ENCODE results near the gene TXN2.

The TXN2 gene

DNA sequence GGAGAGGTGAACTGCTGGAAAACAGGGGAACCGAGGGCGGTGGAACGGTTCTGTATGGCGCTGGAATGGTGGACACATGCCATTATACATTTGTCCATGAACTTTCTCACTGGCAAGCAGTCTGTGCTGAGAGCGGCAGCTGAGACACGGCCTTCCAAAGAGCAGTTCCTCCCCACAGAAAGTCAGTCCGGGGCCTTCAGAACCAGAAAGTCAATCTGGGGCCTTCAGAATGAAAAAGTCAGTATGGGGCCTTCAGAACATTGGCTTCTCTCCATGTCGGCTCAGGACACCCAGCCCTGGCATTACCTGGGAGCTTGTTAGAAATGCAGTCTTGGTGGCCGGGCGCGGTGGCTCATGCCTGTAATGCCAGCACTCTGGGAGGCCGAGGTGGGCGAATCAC lies 8.8 kb downstream of the TXN2 start:
- Mint-ChIP-seq H3K27me3 (ENCODE audit: low read depth) (no peaks in the 10 kb centered on the region), H3K27ac (no peak overlapping the region), H3K4me3 (no peak overlapping the region), H3K9me3 (no peaks in the 10 kb centered on the region), H3K36me3 (ENCODE audit: low read depth) (peaks cover 29% of the 10 kb centered on the region), H3K4me1 (peaks cover 6% of the 10 kb centered on the region)
- TF ChIP-seq, protein P1, sequence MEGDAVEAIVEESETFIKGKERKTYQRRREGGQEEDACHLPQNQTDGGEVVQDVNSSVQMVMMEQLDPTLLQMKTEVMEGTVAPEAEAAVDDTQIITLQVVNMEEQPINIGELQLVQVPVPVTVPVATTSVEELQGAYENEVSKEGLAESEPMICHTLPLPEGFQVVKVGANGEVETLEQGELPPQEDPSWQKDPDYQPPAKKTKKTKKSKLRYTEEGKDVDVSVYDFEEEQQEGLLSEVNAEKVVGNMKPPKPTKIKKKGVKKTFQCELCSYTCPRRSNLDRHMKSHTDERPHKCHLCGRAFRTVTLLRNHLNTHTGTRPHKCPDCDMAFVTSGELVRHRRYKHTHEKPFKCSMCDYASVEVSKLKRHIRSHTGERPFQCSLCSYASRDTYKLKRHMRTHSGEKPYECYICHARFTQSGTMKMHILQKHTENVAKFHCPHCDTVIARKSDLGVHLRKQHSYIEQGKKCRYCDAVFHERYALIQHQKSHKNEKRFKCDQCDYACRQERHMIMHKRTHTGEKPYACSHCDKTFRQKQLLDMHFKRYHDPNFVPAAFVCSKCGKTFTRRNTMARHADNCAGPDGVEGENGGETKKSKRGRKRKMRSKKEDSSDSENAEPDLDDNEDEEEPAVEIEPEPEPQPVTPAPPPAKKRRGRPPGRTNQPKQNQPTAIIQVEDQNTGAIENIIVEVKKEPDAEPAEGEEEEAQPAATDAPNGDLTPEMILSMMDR (IDR thresholded peaks at IDR 0.05; ENCODE audit: unreplicated experiment in 3 of 3) = no peak

DNA sequence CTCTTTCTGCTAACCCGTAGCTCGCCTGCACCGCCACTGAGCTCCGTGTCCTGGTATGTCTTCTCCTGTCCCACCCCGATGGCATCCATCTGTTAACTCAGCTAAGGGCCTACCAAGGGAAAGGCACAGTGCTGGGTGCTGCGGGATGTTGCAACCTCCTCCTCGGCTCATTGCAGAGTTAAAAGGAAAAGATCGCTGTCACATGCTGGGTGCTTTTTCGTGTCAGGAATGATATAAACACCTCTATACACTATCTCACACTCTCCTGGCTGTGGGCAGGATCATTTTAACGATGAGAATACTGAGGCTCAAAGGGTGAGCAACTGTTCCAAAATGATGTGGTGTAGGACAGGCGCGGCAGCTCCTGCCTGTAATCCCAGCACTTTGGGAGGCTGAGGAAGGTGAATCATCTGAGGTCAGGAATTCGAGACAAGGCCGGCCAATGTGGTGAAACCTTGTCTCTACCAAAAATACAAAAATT lies 10.1 kb downstream of the TXN2 start:
- Mint-ChIP-seq H3K27ac (no peak overlapping the region), H3K9me3 (no peaks in the 10 kb centered on the region), H3K27me3 (ENCODE audit: low read depth) (no peaks in the 10 kb centered on the region), H3K36me3 (ENCODE audit: low read depth) (peaks cover 18% of the 10 kb centered on the region), H3K4me3 (no peak overlapping the region), H3K4me1 (peaks cover 6% of the 10 kb centered on the region)
- TF ChIP-seq, protein P1 (IDR thresholded peaks at IDR 0.05; ENCODE audit: unreplicated experiment in 3 of 3) = no peak

DNA sequence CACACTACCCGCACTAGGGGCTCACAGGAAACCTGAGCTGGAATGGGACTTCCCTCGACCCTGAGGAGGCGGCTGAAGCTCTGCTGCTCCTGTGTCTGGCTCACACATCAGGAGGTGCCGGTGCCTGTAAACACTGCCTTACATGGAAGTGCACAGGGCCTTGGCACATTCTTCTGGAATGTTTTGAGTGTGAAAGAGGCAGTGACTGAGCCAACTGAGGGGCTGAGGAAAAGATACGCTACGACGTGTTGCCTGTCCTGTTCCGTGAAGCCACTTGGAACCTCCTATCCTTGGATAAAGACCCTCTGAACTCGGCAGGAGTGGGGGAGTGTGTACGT lies 10.5 kb downstream of the TXN2 start:
- Mint-ChIP-seq H3K4me3 (no peak overlapping the region), H3K27ac (peak overlapping the region in 1 of 3 experiments; percentile 22), H3K4me1 (peaks cover 6% of the 10 kb centered on the region), H3K9me3 (no peaks in the 10 kb centered on the region), H3K36me3 (ENCODE audit: low read depth) (peaks cover 16% of the 10 kb centered on the region), H3K27me3 (ENCODE audit: low read depth) (no peaks in the 10 kb centered on the region)
- TF ChIP-seq, protein P1 (IDR thresholded peaks at IDR 0.05; ENCODE audit: unreplicated experiment in 3 of 3) = no peak

DNA sequence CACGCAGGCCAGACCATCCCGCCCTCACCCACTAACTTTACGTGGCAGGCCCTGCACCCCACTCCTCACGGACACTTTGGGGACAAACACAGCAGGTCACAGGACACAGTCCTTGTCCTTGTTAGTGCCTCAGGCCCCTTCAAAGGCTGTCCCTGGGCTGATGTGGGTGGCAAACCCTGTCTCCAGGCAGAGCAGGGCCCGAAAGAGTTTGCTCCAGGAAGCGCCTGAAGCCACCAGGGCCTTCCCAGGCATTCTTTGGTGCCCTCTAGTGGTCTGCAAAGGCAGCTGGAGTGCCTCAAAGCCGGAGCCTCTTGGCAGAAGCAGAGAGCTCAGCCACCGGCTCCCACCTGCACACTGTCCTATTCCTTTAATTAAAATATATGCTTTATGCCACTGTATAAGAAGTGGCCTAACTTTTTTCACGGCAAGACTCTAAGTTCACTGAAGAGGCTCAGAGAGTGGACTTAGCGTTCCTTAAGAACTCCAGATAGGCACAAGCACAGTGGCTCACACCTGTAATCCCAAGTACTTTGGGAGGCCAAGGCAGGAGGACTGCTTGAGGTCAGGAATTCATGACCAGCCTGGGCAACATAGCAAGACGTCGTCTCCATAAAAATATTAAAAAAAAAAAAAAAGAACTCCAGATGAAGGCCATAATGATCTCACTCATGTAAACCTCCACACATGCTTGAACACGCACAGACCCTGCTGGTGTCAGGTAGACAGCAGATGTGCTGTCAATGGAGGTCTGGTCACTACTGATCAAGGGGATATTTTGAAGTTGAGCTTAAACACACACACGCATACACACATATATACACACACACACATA lies 11.1 kb downstream of the TXN2 start:
- H3K36me3 Mint-ChIP-seq (ENCODE audit: low read depth) = peaks cover 10% of the 10 kb centered on the region

DNA sequence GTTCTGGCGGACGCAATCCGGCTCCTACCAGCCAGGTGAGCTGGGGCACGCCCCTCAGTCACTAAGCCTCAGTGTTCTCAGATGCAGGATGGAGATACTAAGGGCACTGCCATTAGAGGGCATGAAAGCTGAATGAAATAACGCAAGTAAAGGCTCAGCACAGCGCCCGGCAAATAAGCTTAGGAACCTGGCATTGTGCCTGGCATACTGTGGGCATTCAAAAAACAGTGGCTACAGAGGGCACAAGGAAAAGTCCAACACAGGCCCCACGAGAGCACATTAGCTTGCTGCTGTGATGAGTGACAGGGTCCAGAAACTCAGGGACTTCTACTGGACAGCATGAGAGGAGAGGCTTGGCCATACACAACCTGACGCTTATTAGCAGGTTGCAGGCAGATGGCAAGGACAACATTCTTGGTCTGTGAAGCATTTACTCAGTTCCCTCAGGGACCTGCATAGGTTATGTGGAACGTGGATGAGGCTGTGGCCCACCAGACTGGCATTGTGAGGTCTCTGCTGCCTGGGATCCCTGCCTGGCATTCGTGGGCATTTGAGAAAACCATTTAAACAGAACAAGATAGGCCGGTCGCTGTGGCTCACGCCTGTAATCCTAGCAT lies 12.2 kb downstream of the TXN2 start:
- Mint-ChIP-seq H3K4me3 (no peak overlapping the region), H3K4me1 (peaks cover 6% of the 10 kb centered on the region), H3K27ac (no peak overlapping the region), H3K9me3 (no peaks in the 10 kb centered on the region), H3K27me3 (ENCODE audit: low read depth) (no peaks in the 10 kb centered on the region), H3K36me3 (ENCODE audit: low read depth) (peaks cover 2% of the 10 kb centered on the region)
- TF ChIP-seq, protein P1 (IDR thresholded peaks at IDR 0.05; ENCODE audit: unreplicated experiment in 3 of 3) = no peak

More for the DNA sequence above, 11.1 kb downstream of the TXN2 start:
- Mint-ChIP-seq H3K4me3 (no peak overlapping the region), H3K9me3 (no peaks in the 10 kb centered on the region), H3K27ac (peak overlapping the region; percentile 22 to 83 (median 75)), H3K4me1 (peaks cover 6% of the 10 kb centered on the region), H3K27me3 (ENCODE audit: low read depth) (no peaks in the 10 kb centered on the region)
- TF ChIP-seq, protein P1 (IDR thresholded peaks at IDR 0.05; ENCODE audit: unreplicated experiment in 3 of 3) = peak; percentile 88 to 94 (median 91)

Data from nephron (organoid).